ENCODE results near the gene RXFP1. TPM values are rescaled to one million over a fixed set of nuclear protein-coding genes. Genes with fewer than 3 reads are reported as not detected.
A peak's percentile ranks its signal among the peaks of the same experiment; 100 is the strongest.

RXFP1 gene
- total RNA-seq = 10 to 100 TPM in 2 of 9 donors, 1 to 10 TPM in 6, under 1 TPM in 1; 0.78 to 15.3 (median 8.9) TPM
- polyA plus RNA-seq = 10 to 100 TPM in 1 of 3 donors, 1 to 10 TPM in 2; 3.8 to 10.1 (median 4.4) TPM
- long read RNA-seq, donor 1 = 0 reads
- long read RNA-seq, donor 2 = 0 reads
- long read RNA-seq, donor 3 = 0 reads
- long read RNA-seq, donor 4, partial matches to known transcripts = 0 of 1 reads
- long read RNA-seq, donor 4, other reads (novel, unspliced or antisense) = 0 of 1 reads
- long read RNA-seq, donor 5, transcript RXFP1-201 (18 exons, 3,842 nt) = major isoform, 5 of 8 reads
- long read RNA-seq, donor 5, partial matches to known transcripts = 0 of 8 reads
- long read RNA-seq, donor 5, other reads (novel, unspliced or antisense) = 1 of 8 reads
- long read RNA-seq, donor 6, partial matches to known transcripts = 1 of 2 reads
- long read RNA-seq, donor 6, other reads (novel, unspliced or antisense) = 0 of 2 reads
- long read RNA-seq, donor 7 = 0 reads
- long read RNA-seq, donor 8 = 0 reads
- long read RNA-seq, donor 9 = 0 reads
- long read RNA-seq, donor 10 = 0 reads

DNA sequence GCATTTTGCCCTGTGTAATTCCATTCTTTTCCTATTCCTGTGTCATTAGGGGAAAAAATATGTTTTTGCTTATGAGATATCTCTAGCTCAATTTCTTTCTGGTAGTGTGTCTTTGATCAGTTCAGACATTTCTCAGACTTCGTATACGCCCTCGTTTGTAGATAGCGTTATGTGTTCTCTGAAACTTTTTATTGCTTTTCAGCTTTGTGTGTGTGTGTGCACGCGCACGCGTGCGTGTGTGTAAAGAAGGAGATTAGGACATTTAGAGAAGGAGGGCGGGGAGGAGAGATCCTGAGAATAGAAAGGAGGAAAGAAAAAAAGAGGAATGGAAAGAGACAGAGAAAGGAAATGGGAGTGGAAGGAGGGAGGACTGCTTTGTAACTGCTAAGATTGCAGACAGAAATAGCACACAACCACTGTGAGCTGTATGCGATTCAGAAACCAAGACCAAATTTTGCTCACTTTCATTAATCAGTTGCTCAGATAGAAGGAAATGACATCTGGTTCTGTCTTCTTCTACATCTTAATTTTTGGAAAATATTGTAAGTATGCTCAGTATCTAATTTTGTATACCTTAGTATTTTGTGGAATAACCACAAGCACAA is at the start of gene RXFP1:
Gene RXFP1, plus strand, starts transcription at position 399 of the 605 bp plus-strand sequence. Its CDS starts 95 bp downstream, at position 494.
- Histone ChIP-seq H3K36me3 (replicated peaks in 1 of 2) (no peaks in the 10 kb centered on the region), H3K4me3 (peak within 1 kb of the TSS in 1 of 4 donors; percentile 25), H3K4me1 (replicated peaks in 1 of 2) (no peaks in the 10 kb centered on the region), H3K27me3 (no peaks in the 10 kb centered on the region), H3K27ac (peak within 1 kb of the TSS in 2 of 5 donors; percentile 9 to 38), H3K9me3 (replicated peaks in 1 of 3) (no peaks in the 10 kb centered on the region)
- intact Hi-C loops (cut with DNase I) = no loop called here
- 57 to 63% (median 59%) methylated on average over 11 of the region's 11 CpGs for WGBS, 4 donors
- TF ChIP-seq, protein P1, sequence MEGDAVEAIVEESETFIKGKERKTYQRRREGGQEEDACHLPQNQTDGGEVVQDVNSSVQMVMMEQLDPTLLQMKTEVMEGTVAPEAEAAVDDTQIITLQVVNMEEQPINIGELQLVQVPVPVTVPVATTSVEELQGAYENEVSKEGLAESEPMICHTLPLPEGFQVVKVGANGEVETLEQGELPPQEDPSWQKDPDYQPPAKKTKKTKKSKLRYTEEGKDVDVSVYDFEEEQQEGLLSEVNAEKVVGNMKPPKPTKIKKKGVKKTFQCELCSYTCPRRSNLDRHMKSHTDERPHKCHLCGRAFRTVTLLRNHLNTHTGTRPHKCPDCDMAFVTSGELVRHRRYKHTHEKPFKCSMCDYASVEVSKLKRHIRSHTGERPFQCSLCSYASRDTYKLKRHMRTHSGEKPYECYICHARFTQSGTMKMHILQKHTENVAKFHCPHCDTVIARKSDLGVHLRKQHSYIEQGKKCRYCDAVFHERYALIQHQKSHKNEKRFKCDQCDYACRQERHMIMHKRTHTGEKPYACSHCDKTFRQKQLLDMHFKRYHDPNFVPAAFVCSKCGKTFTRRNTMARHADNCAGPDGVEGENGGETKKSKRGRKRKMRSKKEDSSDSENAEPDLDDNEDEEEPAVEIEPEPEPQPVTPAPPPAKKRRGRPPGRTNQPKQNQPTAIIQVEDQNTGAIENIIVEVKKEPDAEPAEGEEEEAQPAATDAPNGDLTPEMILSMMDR (IDR thresholded peaks at IDR 0.05) = no peak
- no peak for TF ChIP-seq POLR2A (IDR thresholded peaks at IDR 0.05)
- DNase-seq = no peak

DNA sequence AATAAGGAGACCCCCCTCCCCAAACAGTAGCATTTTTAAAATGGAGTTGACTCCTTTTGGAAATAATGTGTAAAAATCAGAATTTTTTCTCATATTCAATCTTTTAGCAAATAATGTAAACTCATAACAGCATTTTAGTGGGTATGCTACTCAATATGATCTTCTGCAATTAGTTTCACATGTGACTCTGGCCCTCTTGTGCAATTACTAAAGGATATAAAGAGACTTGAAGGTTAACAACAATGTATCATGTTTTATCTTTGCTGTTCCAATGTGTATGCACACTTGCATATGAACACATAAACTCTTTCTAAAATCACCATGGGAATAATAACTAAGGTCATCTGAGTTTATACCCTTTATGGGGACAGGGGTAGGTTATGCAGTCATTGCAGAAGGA is 39.9 kb upstream of the RXFP1 start:
- Histone ChIP-seq H3K27ac (no peak overlapping the region), H3K36me3 (replicated peaks in 1 of 2) (no peaks in the 10 kb centered on the region), H3K4me3 (no peak overlapping the region), H3K9me3 (replicated peaks in 1 of 3) (no peaks in the 10 kb centered on the region), H3K27me3 (no peaks in the 10 kb centered on the region), H3K4me1 (replicated peaks in 1 of 2) (no peaks in the 10 kb centered on the region)
- DNase-seq = no peak
- no peak for TF ChIP-seq POLR2A (IDR thresholded peaks at IDR 0.05)
- TF ChIP-seq, protein P1 (IDR thresholded peaks at IDR 0.05) = no peak
- intact Hi-C loops (cut with DNase I) = no loop called here

DNA sequence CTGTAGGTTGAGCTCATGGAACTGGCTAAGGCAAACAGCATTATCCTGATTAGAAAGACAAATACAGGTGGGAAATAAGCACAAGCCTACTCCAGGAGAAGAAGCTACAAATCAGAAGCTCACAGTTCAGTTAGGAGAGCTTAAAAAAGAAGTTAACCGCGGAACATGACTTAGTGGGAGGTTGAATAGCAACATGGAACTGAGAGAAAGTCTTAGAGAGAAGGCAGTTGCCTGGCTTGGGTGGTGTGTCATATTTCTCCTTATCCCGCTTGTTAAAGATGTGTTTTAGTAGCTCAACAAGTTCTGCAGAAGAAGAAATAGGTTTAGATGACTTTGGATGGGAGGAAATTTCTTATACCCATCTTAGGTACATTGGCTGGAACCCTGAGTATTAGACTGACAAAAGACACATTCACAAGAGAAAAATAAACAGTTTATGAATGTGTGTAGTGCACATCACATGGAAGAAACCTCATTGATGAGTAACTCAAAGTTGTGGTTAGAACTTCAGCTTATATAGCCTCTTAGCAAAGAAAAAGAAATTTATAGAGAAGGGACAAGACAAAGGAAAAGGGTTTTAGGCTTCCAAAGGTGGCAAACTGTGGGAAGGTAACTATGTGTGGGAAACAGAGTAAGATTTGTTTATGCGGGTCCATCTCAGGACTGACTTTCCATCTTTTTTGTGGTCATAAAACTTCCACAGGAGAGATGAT is 37.4 kb upstream of the RXFP1 start:
- Histone ChIP-seq H3K4me3 (no peak overlapping the region), H3K9me3 (replicated peaks in 1 of 3) (no peaks in the 10 kb centered on the region), H3K27ac (no peak overlapping the region), H3K4me1 (replicated peaks in 1 of 2) (no peaks in the 10 kb centered on the region), H3K27me3 (no peaks in the 10 kb centered on the region), H3K36me3 (replicated peaks in 1 of 2) (no peaks in the 10 kb centered on the region)
- intact Hi-C loops (cut with DNase I) = no loop called here
- no peak for DNase-seq
- TF ChIP-seq, protein P1 (IDR thresholded peaks at IDR 0.05) = no peak
- TF ChIP-seq POLR2A (IDR thresholded peaks at IDR 0.05) = no peak
- WGBS, 4 donors = 49 to 69% (median 62%) methylated on average over 4 of the region's 4 CpGs

DNA sequence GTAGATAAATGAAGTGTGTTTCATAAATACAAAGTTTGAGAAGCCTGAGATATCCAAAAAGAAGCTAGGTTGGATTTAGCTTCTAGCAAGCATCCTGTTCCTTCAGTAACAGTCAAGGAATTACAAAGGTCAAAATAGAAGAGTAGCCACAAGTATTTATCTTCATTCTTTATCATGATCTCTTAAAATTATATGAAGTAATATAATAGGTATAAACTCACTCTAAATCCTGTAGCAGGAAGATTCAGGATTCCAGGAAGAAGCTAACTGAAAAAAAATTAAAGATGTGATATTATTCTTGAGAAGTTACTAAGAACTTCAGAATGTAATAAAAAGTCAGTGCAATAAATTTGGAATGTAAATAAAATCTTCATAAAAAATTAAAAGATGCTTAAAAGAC is 31.1 kb upstream of the RXFP1 start:
- Histone ChIP-seq H3K4me1 (replicated peaks in 1 of 2) (no peaks in the 10 kb centered on the region), H3K27me3 (no peaks in the 10 kb centered on the region), H3K9me3 (replicated peaks in 1 of 3) (no peaks in the 10 kb centered on the region), H3K27ac (no peak overlapping the region), H3K36me3 (replicated peaks in 1 of 2) (no peaks in the 10 kb centered on the region), H3K4me3 (no peak overlapping the region)
- intact Hi-C loops (cut with DNase I) = no loop called here
- TF ChIP-seq POLR2A (IDR thresholded peaks at IDR 0.05) = no peak
- TF ChIP-seq, protein P1 (IDR thresholded peaks at IDR 0.05) = no peak
- no peak for DNase-seq

All from adrenal gland (tissue), 19 donors.